GM12872 (cell line): ENCODE results near the gene GPI.

Experiments
- CTCF ChIP-seq: IDR thresholded peaks from 3 replicates; pipeline ENCODE4 v1.5.1; 2011; ENCODE audit warnings: low read depth, mild to moderate bottlenecking, low read length, moderate library complexity; ENCODE audit not compliant: insufficient read depth

Gene GPI

GRCh38 chr19:34386645-34387445, 21.8 kb downstream of the GPI start:
- no peak for TF ChIP-seq CTCF

- no peak for TF ChIP-seq CTCF
Measured at GRCh38 chr19:34387446-34387810, 22.4 kb downstream of the GPI start.

- TF ChIP-seq CTCF, result no peak
Measured at GRCh38 chr19:34391813-34392212, 26.8 kb downstream of the GPI start.

- no peak for TF ChIP-seq CTCF
Measured at GRCh38 chr19:34393031-34393430, 28.0 kb downstream of the GPI start.

- TF ChIP-seq CTCF, result no peak
Measured at GRCh38 chr19:34393629-34394028, 28.6 kb downstream of the GPI start.

GRCh38 chr19:34397853-34398252, 32.9 kb downstream of the GPI start:
- TF ChIP-seq CTCF, result no peak

- TF ChIP-seq CTCF, result no peak
Measured at GRCh38 chr19:34399886-34400285, 34.9 kb downstream of the GPI start.

GRCh38 chr19:34402074-34402600, 37.1 kb downstream of the GPI start:
- no peak for TF ChIP-seq CTCF
